Right atrium auricular region (tissue), 2 donors: ENCODE data around the gene CEBPG. TPM values are rescaled to one million over a fixed set of nuclear protein-coding genes. Genes with fewer than 3 reads are reported as not detected.

Source experiments
- DNase-seq: peaks from one replicate; pipeline ENCODE4 v3.0.0-alpha.2; 2019; ENCODE audit warnings: low spot score
- H3K27ac ChIP-seq, 2 donors: fragments of 200-600 bp; sonication (generic); 1 replicate in 1 of 2; 2 replicates in 1 of 2; pipeline ENCODE4 v1.5.1; 2016 to 2019
- H3K27me3 ChIP-seq, 2 donors: fragments of 200-600 bp; sonication (generic); one replicate each; pipeline versions ENCODE4 v1.5.1 to v1.6.0; 2017 to 2019
- H3K36me3 ChIP-seq: fragments of 200-600 bp; sonication (generic); one replicate; pipeline ENCODE4 v1.5.1; 2016
- H3K4me1 ChIP-seq, 2 donors: fragments of 200-600 bp; sonication (generic); one replicate each; pipeline versions ENCODE4 v1.5.1 to v1.6.0; 2017 to 2019
- H3K4me3 ChIP-seq, 2 donors: fragments of 200-600 bp; sonication (generic); 1 replicate in 1 of 2; 2 replicates in 1 of 2; pipeline ENCODE4 v1.5.1; 2017 to 2019; ENCODE audit warnings: mild to moderate bottlenecking in 1 of 2, moderate library complexity in 1 of 2
- H3K9me3 ChIP-seq, 2 donors: fragments of 200-600 bp; sonication (generic); one replicate each; pipeline ENCODE4 v1.5.1; 2019
- CTCF ChIP-seq, 2 donors: fragments of 200-600 bp; sonication (generic); IDR thresholded peaks; one replicate each; pipeline ENCODE4 v1.5.1; 2019; ENCODE audit warnings: antibody characterized with exemption in 2 of 2
- total RNA-seq, 2 donors: library from RNA; depleted of rRNA; stranded (reverse); fragments of >200 nt; gene quantifications; one replicate each; pipeline ENCODE4 v1.1.0, GENCODE V29; 2016

The CEBPG gene
- total RNA-seq, 2 donors from 2014 or later, result 12.9 to 15.2 TPM

GRCh38 chr19:33345163-33345562 is 28.3 kb upstream of the CEBPG start:
- Histone ChIP-seq H3K27ac (no peak overlapping the region), H3K9me3 (no peaks in the 10 kb centered on the region), H3K36me3 (no peaks in the 10 kb centered on the region), H3K27me3 (no peaks in the 10 kb centered on the region), H3K4me1 (no peaks in the 10 kb centered on the region), H3K4me3 (no peak overlapping the region)
- no peak for DNase-seq
- no peak for TF ChIP-seq CTCF (IDR thresholded peaks at IDR 0.05)

GRCh38 chr19:33346665-33347064 is 26.8 kb upstream of the CEBPG start:
- Histone ChIP-seq H3K9me3 (no peaks in the 10 kb centered on the region), H3K4me3 (no peak overlapping the region), H3K27ac (no peak overlapping the region), H3K36me3 (no peaks in the 10 kb centered on the region), H3K4me1 (no peaks in the 10 kb centered on the region), H3K27me3 (no peaks in the 10 kb centered on the region)
- no peak for DNase-seq
- TF ChIP-seq CTCF (IDR thresholded peaks at IDR 0.05), result no peak

GRCh38 chr19:33347300-33347699 is 26.2 kb upstream of the CEBPG start:
- H3K27ac ChIP-seq, result no peak overlapping the region
- H3K36me3 ChIP-seq, result no peaks in the 10 kb centered on the region
- H3K4me1 ChIP-seq, result no peaks in the 10 kb centered on the region
- H3K27me3 ChIP-seq, result no peaks in the 10 kb centered on the region
- DNase-seq, result no peak
- no peak overlapping the region for H3K4me3 ChIP-seq
- H3K9me3 ChIP-seq, result no peaks in the 10 kb centered on the region
- TF ChIP-seq CTCF (IDR thresholded peaks at IDR 0.05), result no peak

GRCh38 chr19:33348301-33349010 is 25.1 kb upstream of the CEBPG start:
- no peak for DNase-seq
- Histone ChIP-seq H3K36me3 (no peaks in the 10 kb centered on the region), H3K4me1 (no peaks in the 10 kb centered on the region), H3K27ac (no peak overlapping the region), H3K4me3 (no peak overlapping the region), H3K9me3 (no peaks in the 10 kb centered on the region), H3K27me3 (no peaks in the 10 kb centered on the region)
- TF ChIP-seq CTCF (IDR thresholded peaks at IDR 0.05), result no peak

- Histone ChIP-seq H3K4me1 (no peaks in the 10 kb centered on the region), H3K36me3 (no peaks in the 10 kb centered on the region), H3K27me3 (no peaks in the 10 kb centered on the region), H3K9me3 (no peaks in the 10 kb centered on the region), H3K4me3 (no peak overlapping the region), H3K27ac (no peak overlapping the region)
- TF ChIP-seq CTCF (IDR thresholded peaks at IDR 0.05), result no peak
- DNase-seq, result no peak
Observed at GRCh38 chr19:33349319-33350289, 23.9 kb upstream of the CEBPG start.
